Measurements from ENCODE around the gene ATL3. TPM values are rescaled to one million over a fixed set of nuclear protein-coding genes. Genes with fewer than 3 reads are reported as not detected.

Gene ATL3
- total RNA-seq, 4 donors from 2014 or later, result 10.2 to 16.5 (median 12.4) TPM

DNA sequence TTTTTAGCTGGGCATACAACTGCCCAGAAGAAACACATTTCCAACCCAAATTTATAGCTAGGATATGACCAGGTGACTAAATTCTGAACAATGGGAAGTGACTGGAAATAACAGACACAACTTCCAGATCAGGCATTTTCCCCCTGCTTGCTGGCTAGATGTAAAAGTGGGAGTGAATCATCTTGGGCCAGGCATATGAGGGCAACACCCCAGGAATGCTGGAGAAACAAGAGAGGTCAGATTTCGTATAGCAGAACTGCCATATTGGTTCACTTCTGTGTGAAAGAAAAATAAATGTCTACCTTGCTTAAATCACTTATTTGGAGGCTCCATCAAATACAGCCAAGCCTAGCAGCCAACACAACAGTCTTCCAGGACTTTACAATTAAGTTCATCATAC lies 7.4 kb downstream of the ATL3 start:
- H3K27ac ChIP-seq, result peak overlapping the region in 1 of 4 donors; percentile 52
- ATAC-seq, result peak in 1 of 2 donors; percentile 54

DNA sequence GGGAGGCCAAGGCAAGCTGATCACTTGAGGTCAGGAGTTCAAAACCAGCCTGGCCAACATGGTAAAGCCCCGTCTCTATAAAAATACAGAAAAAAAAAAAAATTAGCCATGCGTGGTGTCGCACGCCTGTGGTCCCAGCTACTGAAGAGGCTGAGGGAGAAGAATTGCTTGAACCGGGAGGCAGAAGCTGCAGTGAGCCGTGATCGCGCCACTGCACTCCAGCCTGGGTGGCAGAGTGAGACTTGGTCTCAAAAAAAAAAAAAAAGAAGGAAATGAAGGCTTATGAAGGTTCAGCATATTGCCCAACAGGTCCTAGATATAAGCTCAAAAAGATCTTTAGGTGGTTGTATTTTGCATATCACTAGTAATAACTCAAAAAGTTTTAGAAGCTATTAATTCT lies 10.2 kb downstream of the ATL3 start:
- TF ChIP-seq POLR2A (IDR thresholded peaks at IDR 0.05), result no peak
- TF ChIP-seq, protein P1, sequence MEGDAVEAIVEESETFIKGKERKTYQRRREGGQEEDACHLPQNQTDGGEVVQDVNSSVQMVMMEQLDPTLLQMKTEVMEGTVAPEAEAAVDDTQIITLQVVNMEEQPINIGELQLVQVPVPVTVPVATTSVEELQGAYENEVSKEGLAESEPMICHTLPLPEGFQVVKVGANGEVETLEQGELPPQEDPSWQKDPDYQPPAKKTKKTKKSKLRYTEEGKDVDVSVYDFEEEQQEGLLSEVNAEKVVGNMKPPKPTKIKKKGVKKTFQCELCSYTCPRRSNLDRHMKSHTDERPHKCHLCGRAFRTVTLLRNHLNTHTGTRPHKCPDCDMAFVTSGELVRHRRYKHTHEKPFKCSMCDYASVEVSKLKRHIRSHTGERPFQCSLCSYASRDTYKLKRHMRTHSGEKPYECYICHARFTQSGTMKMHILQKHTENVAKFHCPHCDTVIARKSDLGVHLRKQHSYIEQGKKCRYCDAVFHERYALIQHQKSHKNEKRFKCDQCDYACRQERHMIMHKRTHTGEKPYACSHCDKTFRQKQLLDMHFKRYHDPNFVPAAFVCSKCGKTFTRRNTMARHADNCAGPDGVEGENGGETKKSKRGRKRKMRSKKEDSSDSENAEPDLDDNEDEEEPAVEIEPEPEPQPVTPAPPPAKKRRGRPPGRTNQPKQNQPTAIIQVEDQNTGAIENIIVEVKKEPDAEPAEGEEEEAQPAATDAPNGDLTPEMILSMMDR (IDR thresholded peaks at IDR 0.05 in 4 of 5, conservative IDR thresholded peaks at IDR 0.05 in 1 of 5), result no peak
- Histone ChIP-seq H3K4me3 (no peak overlapping the region), H3K4me1 (peaks cover 19 to 20% of the 10 kb centered on the region in 2 donors), H3K36me3 (peaks cover 0 to 19% of the 10 kb centered on the region in 2 donors), H3K9me3 (no peaks in the 10 kb centered on the region), H3K27me3 (no peaks in the 10 kb centered on the region), H3K27ac (no peak overlapping the region)
- no peak for DNase-seq
- intact Hi-C loops (cut with DNase I; ENCODE audit: low total_unique reads) (no loop called here), in situ Hi-C loops (cut with MboI; ENCODE audit: low sequenced_read_pairs in 4 of 4) (loop anchor here in 2 of 4 donors (10.0 kb wide), 2 partner anchors 74 to 84 kb away; no protein-coding TSS in a partner anchor)
- ATAC-seq, result no peak

More for the DNA sequence above, 7.4 kb downstream of the ATL3 start:
- TF ChIP-seq, protein P1 (IDR thresholded peaks at IDR 0.05 in 4 of 5, conservative IDR thresholded peaks at IDR 0.05 in 1 of 5), result no peak
- TF ChIP-seq POLR2A (IDR thresholded peaks at IDR 0.05), result no peak
- intact Hi-C loops (cut with DNase I; ENCODE audit: low total_unique reads), result no loop called here
- H3K4me3 ChIP-seq, result no peak overlapping the region
- no peaks in the 10 kb centered on the region for H3K27me3 ChIP-seq
- no peak for DNase-seq
- in situ Hi-C loops (cut with MboI; ENCODE audit: low sequenced_read_pairs in 4 of 4), result loop anchor here in 2 of 4 donors (10.0 kb wide), 2 partner anchors 71 to 81 kb away; no protein-coding TSS in a partner anchor
- no peaks in the 10 kb centered on the region for H3K36me3 ChIP-seq
- H3K9me3 ChIP-seq, result no peaks in the 10 kb centered on the region
- H3K4me1 ChIP-seq, result peaks cover 44 to 47% of the 10 kb centered on the region in 2 donors

DNA sequence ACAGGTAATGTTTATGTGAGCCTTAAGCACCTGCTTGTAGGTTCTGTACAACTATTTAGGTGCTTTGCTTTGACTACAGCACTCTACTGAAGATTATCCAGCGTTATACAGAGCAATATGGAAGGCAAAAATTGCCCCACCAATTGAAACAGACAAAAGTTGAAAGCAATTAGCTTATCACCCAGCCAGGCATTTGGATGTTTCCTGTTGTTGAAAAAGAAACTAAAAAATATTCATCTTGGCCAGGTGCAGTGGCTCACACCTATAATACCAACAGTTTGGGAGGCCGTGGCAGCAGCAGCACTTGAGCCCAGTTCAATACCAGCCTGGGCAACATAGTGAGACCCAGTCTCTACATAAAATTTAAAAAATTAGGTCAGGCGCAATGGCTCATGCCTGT lies 18.5 kb downstream of the ATL3 start:
- Histone ChIP-seq H3K9me3 (no peaks in the 10 kb centered on the region), H3K36me3 (peaks cover 0 to 78% of the 10 kb centered on the region in 2 donors), H3K27me3 (no peaks in the 10 kb centered on the region), H3K4me3 (no peak overlapping the region), H3K27ac (no peak overlapping the region), H3K4me1 (no peaks in the 10 kb centered on the region)
- intact Hi-C loops (cut with DNase I; ENCODE audit: low total_unique reads) (no loop called here), in situ Hi-C loops (cut with MboI; ENCODE audit: low sequenced_read_pairs in 4 of 4) (no loop called here)
- ATAC-seq, result no peak
- no peak for DNase-seq
- TF ChIP-seq, protein P1 (IDR thresholded peaks at IDR 0.05 in 4 of 5, conservative IDR thresholded peaks at IDR 0.05 in 1 of 5), result no peak

DNA sequence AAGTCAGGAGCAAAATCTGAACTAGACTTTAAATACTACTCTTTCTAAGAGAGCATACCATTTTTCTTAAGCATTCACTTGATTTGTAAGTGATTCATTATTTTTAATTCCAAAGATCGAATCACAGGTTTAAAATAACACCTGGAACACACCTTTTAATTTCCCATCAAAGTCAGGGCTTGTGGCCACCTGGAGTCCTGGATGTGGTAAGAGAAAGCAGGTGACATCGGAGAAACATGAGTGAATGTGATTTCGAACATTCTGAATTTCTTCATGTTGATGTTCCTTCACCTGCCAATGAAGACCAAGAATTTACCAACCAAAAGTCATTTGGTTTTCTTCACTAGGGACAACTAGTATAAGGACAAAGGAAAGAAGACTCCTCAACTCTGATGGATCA lies 28.0 kb downstream of the ATL3 start:
- Histone ChIP-seq H3K36me3 (peaks cover 0 to 68% of the 10 kb centered on the region in 2 donors), H3K9me3 (no peaks in the 10 kb centered on the region), H3K27me3 (no peaks in the 10 kb centered on the region), H3K4me1 (no peaks in the 10 kb centered on the region), H3K27ac (no peak overlapping the region), H3K4me3 (no peak overlapping the region)
- TF ChIP-seq POLR2A (IDR thresholded peaks at IDR 0.05), result no peak
- TF ChIP-seq, protein P1 (IDR thresholded peaks at IDR 0.05 in 4 of 5, conservative IDR thresholded peaks at IDR 0.05 in 1 of 5), result no peak
- ATAC-seq (no peak), DNase-seq (no peak)
- in situ Hi-C loops (cut with MboI; ENCODE audit: low sequenced_read_pairs in 4 of 4) (loop anchor here in 2 of 4 donors (10.0 to 25.0 kb wide), 2 partner anchors 92 to 94 kb away; no protein-coding TSS in a partner anchor), intact Hi-C loops (cut with DNase I; ENCODE audit: low total_unique reads) (no loop called here)

DNA sequence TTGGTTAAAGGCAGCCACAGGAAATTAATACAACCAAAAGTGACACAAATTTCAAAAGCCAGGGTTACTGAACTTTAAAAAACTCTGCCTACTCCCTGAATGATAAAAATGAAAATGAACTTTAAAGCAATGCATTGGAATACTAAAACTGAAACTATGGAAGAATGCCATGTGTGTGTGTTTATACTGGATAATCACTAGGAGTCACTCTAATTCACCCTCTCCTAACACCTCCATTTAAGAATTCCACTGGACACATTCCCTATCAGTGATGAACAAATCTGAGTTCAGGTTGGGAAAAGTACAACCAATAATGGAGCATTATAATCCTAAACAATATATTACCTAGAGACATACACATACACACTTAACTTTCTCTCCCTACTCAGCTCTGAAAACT lies 29.4 kb downstream of the ATL3 start:
- DNase-seq (no peak), ATAC-seq (no peak)
- Histone ChIP-seq H3K27ac (no peak overlapping the region), H3K4me3 (no peak overlapping the region), H3K36me3 (peaks cover 0 to 59% of the 10 kb centered on the region in 2 donors), H3K9me3 (no peaks in the 10 kb centered on the region), H3K27me3 (no peaks in the 10 kb centered on the region), H3K4me1 (no peaks in the 10 kb centered on the region)
- intact Hi-C loops (cut with DNase I; ENCODE audit: low total_unique reads) (no loop called here), in situ Hi-C loops (cut with MboI; ENCODE audit: low sequenced_read_pairs in 4 of 4) (loop anchor here in 2 of 4 donors (10.0 to 25.0 kb wide), 2 partner anchors 93 to 96 kb away; no protein-coding TSS in a partner anchor)
- no peak for TF ChIP-seq POLR2A (IDR thresholded peaks at IDR 0.05)
- TF ChIP-seq, protein P1 (IDR thresholded peaks at IDR 0.05 in 4 of 5, conservative IDR thresholded peaks at IDR 0.05 in 1 of 5), result no peak

Measured in gastrocnemius medialis (tissue), 4 donors.